Central memory CD8-positive, alpha-beta T cell (primary cell): ENCODE measurements around the gene ARID2.

Source experiments
- ATAC-seq: fragments of 150-1000 bp; cut with Tn5 transposase; replicated peaks from 2 replicates; pipeline ENCODE4 v1.10.0; 2022; ENCODE audit warnings: mild to moderate bottlenecking, moderate FRiP score, moderate number of reproducible peaks; ENCODE audit not compliant: poor library complexity, severe bottlenecking; ENCODE audit errors: extremely low read depth
- DNase-seq, 2 donors: peaks; one replicate each; pipeline ENCODE4 v3.0.0; 2021; ENCODE audit warnings: low spot score in 2 of 2
- H3K27ac Mint-ChIP-seq: one replicate; pipeline ENCODE4 v1.8.0; 2022; ENCODE audit warnings: low read depth, mild to moderate bottlenecking, moderate library complexity, mixed read lengths
- H3K27me3 Mint-ChIP-seq: one replicate; pipeline ENCODE4 v1.8.0; 2022; ENCODE audit warnings: mixed read lengths
- H3K36me3 Mint-ChIP-seq: one replicate; pipeline ENCODE4 v1.8.0; 2022; ENCODE audit warnings: mild to moderate bottlenecking, moderate library complexity, mixed read lengths; ENCODE audit not compliant: insufficient read depth
- H3K4me1 Mint-ChIP-seq: one replicate; pipeline ENCODE4 v1.8.0; 2022; ENCODE audit warnings: mixed read lengths
- H3K4me3 Mint-ChIP-seq: one replicate; pipeline ENCODE4 v1.8.0; 2022; ENCODE audit warnings: mild to moderate bottlenecking, moderate library complexity, mixed read lengths
- H3K9me3 Mint-ChIP-seq: one replicate; pipeline ENCODE4 v1.8.0; 2022; ENCODE audit warnings: mixed read lengths

The ARID2 gene

GRCh38 chr12:45745861-45746277 lies 16.4 kb downstream of the ARID2 start:
- Mint-ChIP-seq H3K4me1 (peaks cover 48% of the 10 kb centered on the region), H3K27me3 (no peaks in the 10 kb centered on the region), H3K4me3 (no peak overlapping the region), H3K9me3 (no peaks in the 10 kb centered on the region), H3K27ac (no peak overlapping the region), H3K36me3 (no peaks in the 10 kb centered on the region)
- DNase-seq, result no peak
- peak; percentile 67 for ATAC-seq

DNA sequence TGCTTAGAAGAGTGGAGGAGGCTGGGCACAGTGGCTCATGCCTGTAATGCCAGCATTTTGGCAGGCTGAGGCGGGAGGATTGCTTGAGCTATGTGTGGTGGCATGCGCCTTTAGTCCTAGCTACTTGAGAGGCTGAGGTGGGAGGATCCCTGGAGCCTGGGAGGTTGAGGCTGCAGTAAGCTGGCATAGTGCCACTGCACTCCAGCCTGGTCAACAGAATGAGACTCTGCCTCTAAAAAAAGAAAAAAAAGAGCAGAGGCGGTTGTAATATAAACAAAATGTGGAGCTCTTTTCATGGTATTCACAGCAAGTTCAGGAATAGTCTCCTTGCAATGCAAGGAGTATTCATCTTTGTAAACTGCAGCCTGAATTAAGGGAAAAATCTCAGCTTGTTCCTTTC lies 27.2 kb downstream of the ARID2 start:
- no peak for DNase-seq
- H3K27ac Mint-ChIP-seq, result no peak overlapping the region

DNA sequence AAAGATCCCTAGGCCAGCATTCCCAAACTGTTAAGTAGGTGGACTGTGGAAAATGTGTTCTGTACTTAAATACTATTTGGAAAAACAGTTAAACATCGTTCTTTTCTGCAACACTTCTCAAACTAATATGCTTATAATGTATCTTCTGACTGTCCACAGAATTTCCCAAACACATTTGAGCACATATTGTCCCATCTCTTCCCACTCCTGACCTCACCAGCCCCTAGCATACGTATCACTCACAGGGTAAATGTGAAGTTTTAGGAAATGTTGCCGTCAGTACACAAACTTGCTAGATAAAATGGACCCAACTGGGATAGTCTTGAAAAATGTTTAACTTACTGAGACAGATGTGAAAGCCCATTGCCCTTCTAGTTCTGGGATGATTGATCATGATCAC lies 27.7 kb downstream of the ARID2 start:
- H3K4me1 Mint-ChIP-seq, result peaks cover 62% of the 10 kb centered on the region
- DNase-seq, result no peak
- no peaks in the 10 kb centered on the region for H3K9me3 Mint-ChIP-seq
- H3K36me3 Mint-ChIP-seq, result peaks cover 3% of the 10 kb centered on the region
- ATAC-seq, result no peak
- no peak overlapping the region for H3K4me3 Mint-ChIP-seq
- H3K27me3 Mint-ChIP-seq, result no peaks in the 10 kb centered on the region
- no peak overlapping the region for H3K27ac Mint-ChIP-seq

More for the DNA sequence above, 27.2 kb downstream of the ARID2 start:
- Mint-ChIP-seq H3K36me3 (peaks cover 3% of the 10 kb centered on the region), H3K27me3 (no peaks in the 10 kb centered on the region), H3K4me3 (no peak overlapping the region), H3K9me3 (no peaks in the 10 kb centered on the region), H3K4me1 (peaks cover 60% of the 10 kb centered on the region)
- no peak for ATAC-seq

DNA sequence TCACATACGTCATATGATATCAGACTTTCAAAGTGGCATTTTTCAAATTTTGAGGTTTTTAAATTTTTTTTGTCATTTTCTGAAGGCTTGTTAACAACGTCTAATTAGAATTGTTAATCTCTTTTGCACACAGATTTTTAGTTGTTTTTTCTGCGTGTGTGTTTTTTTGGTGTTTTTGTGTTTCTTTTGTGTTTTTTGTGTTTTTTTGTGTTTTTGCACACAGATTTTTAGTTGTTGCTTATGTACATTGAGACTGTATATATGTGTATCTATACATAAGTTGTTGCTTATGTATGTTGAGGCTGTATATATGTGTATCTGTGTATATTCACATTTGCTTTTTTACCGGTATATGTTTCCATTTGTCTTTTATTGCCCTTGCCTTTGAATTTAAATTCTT lies 30.8 kb downstream of the ARID2 start:
- H3K36me3 Mint-ChIP-seq, result no peaks in the 10 kb centered on the region
- H3K4me1 Mint-ChIP-seq, result peaks cover 53% of the 10 kb centered on the region
- peak overlapping the region; percentile 11 for H3K27ac Mint-ChIP-seq
- ATAC-seq, result no peak
- no peaks in the 10 kb centered on the region for H3K9me3 Mint-ChIP-seq
- no peaks in the 10 kb centered on the region for H3K27me3 Mint-ChIP-seq
- H3K4me3 Mint-ChIP-seq, result no peak overlapping the region
- no peak for DNase-seq

DNA sequence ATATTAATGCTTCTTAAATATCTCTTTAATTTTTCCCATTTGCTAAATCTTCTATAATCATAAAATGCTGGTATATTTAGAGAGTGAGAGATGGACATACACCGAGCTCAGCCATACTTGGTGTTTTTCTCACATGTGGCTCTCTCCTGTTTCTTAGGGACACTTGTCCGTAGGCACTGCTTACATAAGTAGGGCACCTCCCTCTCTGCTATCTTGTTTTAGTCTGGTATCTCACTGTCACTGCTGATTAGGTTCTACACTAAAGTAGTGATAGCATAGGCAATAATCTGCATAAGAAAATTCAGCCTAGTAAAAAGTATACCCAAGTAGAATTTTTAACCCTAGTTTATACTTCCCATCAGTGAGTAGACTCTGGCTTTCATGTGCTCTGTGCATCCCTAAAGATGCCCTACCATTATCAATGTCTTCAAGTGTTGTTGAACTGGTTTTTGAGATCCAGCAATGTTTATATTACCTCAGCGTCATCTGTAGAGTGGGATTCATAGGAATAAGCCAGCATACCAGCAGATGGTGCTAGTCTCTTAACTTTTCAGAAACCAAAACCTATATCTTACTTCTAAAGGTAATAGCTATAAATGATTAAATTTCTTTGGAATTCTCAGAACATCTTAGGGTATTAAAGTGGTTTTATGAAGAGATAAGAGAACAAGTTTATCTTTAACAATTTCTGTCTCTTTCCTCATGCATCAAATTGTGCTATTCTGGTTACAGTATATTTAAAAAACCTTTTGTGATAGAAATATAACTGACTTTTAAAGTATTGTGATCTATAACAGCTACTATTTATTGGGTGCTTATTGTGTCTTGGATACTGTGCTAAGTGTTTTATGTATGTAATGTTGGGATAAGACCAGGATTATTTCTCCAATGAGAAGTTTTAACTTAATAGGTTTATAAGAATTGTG lies 32.9 kb downstream of the ARID2 start:
- DNase-seq, result no peak

GRCh38 chr12:45763381-45763780 lies 33.9 kb downstream of the ARID2 start:
- Mint-ChIP-seq H3K27me3 (no peaks in the 10 kb centered on the region), H3K27ac (no peak overlapping the region)
- no peak for DNase-seq

More for the DNA sequence above, 32.9 kb downstream of the ARID2 start:
- peaks cover 47% of the 10 kb centered on the region for H3K4me1 Mint-ChIP-seq
- no peak overlapping the region for H3K27ac Mint-ChIP-seq
- no peak overlapping the region for H3K4me3 Mint-ChIP-seq
- no peaks in the 10 kb centered on the region for H3K27me3 Mint-ChIP-seq
- no peaks in the 10 kb centered on the region for H3K9me3 Mint-ChIP-seq
- ATAC-seq, result no peak
- no peaks in the 10 kb centered on the region for H3K36me3 Mint-ChIP-seq

GRCh38 chr12:45768194-45768593 lies 38.7 kb downstream of the ARID2 start:
- H3K9me3 Mint-ChIP-seq, result peaks cover 16% of the 10 kb centered on the region
- no peaks in the 10 kb centered on the region for H3K27me3 Mint-ChIP-seq
- H3K27ac Mint-ChIP-seq, result peak overlapping the region; percentile 6
- ATAC-seq (no peak), DNase-seq (no peak)
- no peak overlapping the region for H3K4me3 Mint-ChIP-seq
- peaks cover 2% of the 10 kb centered on the region for H3K36me3 Mint-ChIP-seq
- H3K4me1 Mint-ChIP-seq, result peaks cover 53% of the 10 kb centered on the region

More at GRCh38 chr12:45763381-45763780, 33.9 kb downstream of the ARID2 start:
- Mint-ChIP-seq H3K4me3 (no peak overlapping the region), H3K9me3 (peaks cover 3% of the 10 kb centered on the region), H3K4me1 (peaks cover 49% of the 10 kb centered on the region), H3K36me3 (no peaks in the 10 kb centered on the region)
- ATAC-seq, result no peak

DNA sequence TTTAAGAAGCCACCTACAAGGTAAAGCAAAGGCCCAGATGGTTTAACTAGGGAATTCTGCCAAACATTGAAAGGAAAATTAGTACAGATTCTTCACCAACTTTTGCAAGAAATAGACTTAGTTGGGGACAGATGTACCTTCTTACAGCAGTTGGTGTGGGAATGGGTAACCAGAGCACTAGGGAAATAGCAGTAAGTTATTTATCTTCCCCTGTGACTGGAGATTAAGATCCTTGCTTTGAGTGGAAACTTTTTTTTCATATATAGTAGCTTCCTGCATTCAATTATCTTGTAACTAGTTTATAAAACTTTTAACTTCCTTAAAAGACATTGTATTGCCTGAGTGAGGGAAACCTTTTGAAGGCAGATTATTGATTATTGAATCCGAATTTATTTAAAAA lies 44.2 kb downstream of the ARID2 start:
- H3K4me3 Mint-ChIP-seq, result no peak overlapping the region
- no peak for ATAC-seq
- H3K36me3 Mint-ChIP-seq, result peaks cover 2% of the 10 kb centered on the region
- no peak overlapping the region for H3K27ac Mint-ChIP-seq
- H3K9me3 Mint-ChIP-seq, result peaks cover 9% of the 10 kb centered on the region
- no peak for DNase-seq
- H3K27me3 Mint-ChIP-seq, result no peaks in the 10 kb centered on the region
- peaks cover 59% of the 10 kb centered on the region for H3K4me1 Mint-ChIP-seq

GRCh38 chr12:45774508-45775162 lies 45.1 kb downstream of the ARID2 start:
- H3K27ac Mint-ChIP-seq, result no peak overlapping the region
- H3K4me1 Mint-ChIP-seq, result peaks cover 51% of the 10 kb centered on the region
- H3K36me3 Mint-ChIP-seq, result peaks cover under 1% of the 10 kb centered on the region
- peaks cover under 1% of the 10 kb centered on the region for H3K9me3 Mint-ChIP-seq
- H3K27me3 Mint-ChIP-seq, result no peaks in the 10 kb centered on the region
- ATAC-seq, result no peak
- DNase-seq, result no peak
- no peak overlapping the region for H3K4me3 Mint-ChIP-seq

- no peak for ATAC-seq
- no peak overlapping the region for H3K27ac Mint-ChIP-seq
- no peaks in the 10 kb centered on the region for H3K36me3 Mint-ChIP-seq
- H3K9me3 Mint-ChIP-seq, result no peaks in the 10 kb centered on the region
- H3K4me3 Mint-ChIP-seq, result no peak overlapping the region
- DNase-seq, result no peak
- H3K4me1 Mint-ChIP-seq, result peaks cover 51% of the 10 kb centered on the region
- no peaks in the 10 kb centered on the region for H3K27me3 Mint-ChIP-seq
These were observed 46.0 kb downstream of the ARID2 start for GRCh38 chr12:45775465-45775864.

DNA sequence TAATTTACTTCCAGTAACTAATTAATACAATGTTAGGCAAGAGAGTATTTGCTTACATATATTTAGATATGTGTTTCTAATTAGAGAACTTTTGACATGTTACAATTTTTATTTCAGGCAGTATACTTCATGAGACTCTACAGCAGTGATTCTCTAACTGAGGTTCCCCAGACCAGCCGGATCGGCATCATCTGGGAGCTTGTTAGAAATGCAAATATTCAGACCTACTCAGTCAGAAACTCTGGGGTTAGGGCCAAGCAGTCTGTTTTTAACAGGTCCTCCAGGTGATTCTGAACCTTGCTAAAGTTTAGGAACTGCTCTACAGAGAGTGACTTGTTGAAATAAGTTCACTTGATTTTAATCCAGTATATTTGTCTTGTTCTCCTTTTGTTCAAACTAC lies 46.5 kb downstream of the ARID2 start:
- no peak overlapping the region for H3K4me3 Mint-ChIP-seq
- H3K27me3 Mint-ChIP-seq, result no peaks in the 10 kb centered on the region
- no peaks in the 10 kb centered on the region for H3K9me3 Mint-ChIP-seq
- no peak overlapping the region for H3K27ac Mint-ChIP-seq
- ATAC-seq (no peak), DNase-seq (no peak)
- no peaks in the 10 kb centered on the region for H3K36me3 Mint-ChIP-seq
- H3K4me1 Mint-ChIP-seq, result peaks cover 46% of the 10 kb centered on the region

DNA sequence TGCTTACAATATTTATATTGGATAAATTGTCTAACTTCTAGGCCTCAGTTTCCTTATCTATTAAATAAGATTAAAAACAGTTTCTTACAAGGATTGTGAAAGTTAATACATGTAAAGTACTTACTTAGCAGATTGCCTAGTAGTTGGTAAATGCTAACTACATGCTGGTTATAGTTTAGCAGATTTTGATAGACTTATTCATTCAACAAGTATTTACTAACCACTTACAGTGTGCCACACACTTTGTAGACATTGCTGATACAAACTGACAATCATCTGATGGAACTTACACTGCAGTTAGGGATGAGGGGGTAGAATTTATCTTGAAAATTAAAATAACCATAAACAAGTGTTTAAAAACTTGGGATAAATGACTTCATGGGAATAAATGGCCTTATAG lies 50.4 kb downstream of the ARID2 start:
- Mint-ChIP-seq H3K4me1 (peaks cover 18% of the 10 kb centered on the region), H3K36me3 (no peaks in the 10 kb centered on the region), H3K9me3 (no peaks in the 10 kb centered on the region), H3K27ac (no peak overlapping the region), H3K27me3 (no peaks in the 10 kb centered on the region), H3K4me3 (no peak overlapping the region)
- DNase-seq (no peak), ATAC-seq (no peak)

- Mint-ChIP-seq H3K9me3 (no peaks in the 10 kb centered on the region), H3K27me3 (no peaks in the 10 kb centered on the region), H3K27ac (no peak overlapping the region), H3K36me3 (no peaks in the 10 kb centered on the region), H3K4me1 (peaks cover 12% of the 10 kb centered on the region), H3K4me3 (no peak overlapping the region)
- DNase-seq (no peak), ATAC-seq (no peak)
These were observed 51.6 kb downstream of the ARID2 start for GRCh38 chr12:45781080-45781479.
